ENCODE results near the gene GNG4. TPM values are rescaled to one million over a fixed set of nuclear protein-coding genes. Genes with fewer than 3 reads are reported as not detected.
A peak's percentile ranks its signal among the peaks of the same experiment; 100 is the strongest.

The GNG4 gene
- total RNA-seq: 1 to 10 TPM in 1 of 2 experiments, under 1 TPM in 1; 0.53 to 4.7 TPM

- DNase-seq (no peak), ATAC-seq (peak; percentile 61)
- Mint-ChIP-seq H3K27ac (no peak within 1 kb of the TSS), H3K4me1 (peaks cover 18% of the 10 kb centered on the region), H3K27me3 (peaks cover 78% of the 10 kb centered on the region), H3K4me3 (peak within 1 kb of the TSS; percentile 57), H3K36me3 (peaks cover 8% of the 10 kb centered on the region), H3K9me3 (ENCODE audit: low read depth) (peaks cover 3% of the 10 kb centered on the region)
- CTCF ChIA-PET: no interaction called here
Measured at GRCh38 chr1:235649368-235650163, at the start of gene GNG4. GNG4 (minus strand) TSS chr1:235649784; CDS start chr1:235583838, 65,946 bp downstream.

- DNase-seq: no peak
- CTCF ChIA-PET: interaction anchor here (0.6 to 1.9 kb wide), 2 partner anchors 274 to 292 kb away, joined by 3 to 4 read pairs; no protein-coding TSS in a partner anchor
Measured at GRCh38 chr1:235697508-235697907, 47.9 kb upstream of the GNG4 start.

GRCh38 chr1:235689356-235689755 is 39.8 kb upstream of the GNG4 start:
- Mint-ChIP-seq H3K9me3 (ENCODE audit: low read depth) (no peaks in the 10 kb centered on the region), H3K4me1 (no peaks in the 10 kb centered on the region), H3K4me3 (no peak overlapping the region), H3K36me3 (peaks cover 30% of the 10 kb centered on the region), H3K27ac (no peak overlapping the region), H3K27me3 (no peaks in the 10 kb centered on the region)
- DNase-seq (no peak), ATAC-seq (no peak)
- CTCF ChIA-PET: no interaction called here

More at GRCh38 chr1:235697508-235697907, 47.9 kb upstream of the GNG4 start:
- ATAC-seq: peak; percentile 84
- Mint-ChIP-seq H3K9me3 (ENCODE audit: low read depth) (no peaks in the 10 kb centered on the region), H3K4me3 (no peak overlapping the region), H3K27me3 (no peaks in the 10 kb centered on the region), H3K4me1 (peaks cover 13% of the 10 kb centered on the region), H3K36me3 (peaks cover 51% of the 10 kb centered on the region), H3K27ac (no peak overlapping the region)

GRCh38 chr1:235688096-235688495 is 38.5 kb upstream of the GNG4 start:
- Mint-ChIP-seq H3K27me3 (no peaks in the 10 kb centered on the region), H3K27ac (no peak overlapping the region), H3K36me3 (peaks cover 27% of the 10 kb centered on the region), H3K4me1 (no peaks in the 10 kb centered on the region), H3K9me3 (ENCODE audit: low read depth) (no peaks in the 10 kb centered on the region), H3K4me3 (no peak overlapping the region)
- ATAC-seq (no peak), DNase-seq (no peak)
- CTCF ChIA-PET: no interaction called here

GRCh38 chr1:235683653-235684052 is 34.1 kb upstream of the GNG4 start:
- Mint-ChIP-seq H3K36me3 (peaks cover 27% of the 10 kb centered on the region), H3K27me3 (no peaks in the 10 kb centered on the region), H3K27ac (no peak overlapping the region), H3K9me3 (ENCODE audit: low read depth) (no peaks in the 10 kb centered on the region), H3K4me1 (no peaks in the 10 kb centered on the region), H3K4me3 (no peak overlapping the region)
- DNase-seq (no peak), ATAC-seq (no peak)
- CTCF ChIA-PET: interaction anchor here (1.4 kb wide), 1 partner anchor 12 kb away, joined by 3 read pairs; no protein-coding TSS in a partner anchor

- CTCF ChIA-PET: interaction anchor here (1.4 kb wide), 1 partner anchor 13 kb away, joined by 3 read pairs; no protein-coding TSS in a partner anchor
- no peak overlapping the region for H3K4me3 Mint-ChIP-seq
- no peaks in the 10 kb centered on the region for H3K4me1 Mint-ChIP-seq
- ATAC-seq: no peak
- no peaks in the 10 kb centered on the region for H3K27me3 Mint-ChIP-seq
- H3K36me3 Mint-ChIP-seq: peaks cover 27% of the 10 kb centered on the region
- no peak overlapping the region for H3K27ac Mint-ChIP-seq
- no peak for DNase-seq
- H3K9me3 Mint-ChIP-seq (ENCODE audit: low read depth): no peaks in the 10 kb centered on the region
Measured at GRCh38 chr1:235682216-235682615, 32.6 kb upstream of the GNG4 start.

GRCh38 chr1:235679644-235680043 is 30.1 kb upstream of the GNG4 start:
- Mint-ChIP-seq H3K27me3 (no peaks in the 10 kb centered on the region), H3K4me3 (no peak overlapping the region), H3K36me3 (peaks cover 43% of the 10 kb centered on the region), H3K27ac (no peak overlapping the region), H3K4me1 (peaks cover 4% of the 10 kb centered on the region), H3K9me3 (ENCODE audit: low read depth) (peaks cover 6% of the 10 kb centered on the region)
- ATAC-seq (no peak), DNase-seq (no peak)
- CTCF ChIA-PET: interaction anchor here (1.2 to 1.5 kb wide), 2 partner anchors 21 to 79 kb away, joined by 3 to 4 read pairs; no protein-coding TSS in a partner anchor

GRCh38 chr1:235679005-235679404 is 29.4 kb upstream of the GNG4 start:
- Mint-ChIP-seq H3K4me3 (no peak overlapping the region), H3K4me1 (peaks cover 4% of the 10 kb centered on the region), H3K9me3 (ENCODE audit: low read depth) (peaks cover 6% of the 10 kb centered on the region), H3K27ac (no peak overlapping the region), H3K27me3 (no peaks in the 10 kb centered on the region), H3K36me3 (peaks cover 46% of the 10 kb centered on the region)
- no peak for ATAC-seq
- no peak for DNase-seq
- CTCF ChIA-PET: interaction anchor here (1.1 to 1.5 kb wide), 3 partner anchors 20 to 78 kb away, joined by 3 to 4 read pairs (median 4); no protein-coding TSS in a partner anchor

- Mint-ChIP-seq H3K4me3 (no peak overlapping the region), H3K36me3 (peaks cover 70% of the 10 kb centered on the region), H3K27me3 (no peaks in the 10 kb centered on the region), H3K9me3 (ENCODE audit: low read depth) (peaks cover 20% of the 10 kb centered on the region), H3K4me1 (peaks cover 4% of the 10 kb centered on the region), H3K27ac (peak overlapping the region; percentile 31)
- ATAC-seq: no peak
- DNase-seq: no peak
- CTCF ChIA-PET: no interaction called here
Measured at GRCh38 chr1:235675152-235675890, 25.7 kb upstream of the GNG4 start.

GRCh38 chr1:235673981-235674380 is 24.4 kb upstream of the GNG4 start:
- Mint-ChIP-seq H3K36me3 (peaks cover 79% of the 10 kb centered on the region), H3K27me3 (no peaks in the 10 kb centered on the region), H3K27ac (no peak overlapping the region), H3K9me3 (ENCODE audit: low read depth) (peaks cover 27% of the 10 kb centered on the region), H3K4me3 (no peak overlapping the region), H3K4me1 (peaks cover 4% of the 10 kb centered on the region)
- CTCF ChIA-PET: no interaction called here
- DNase-seq (no peak), ATAC-seq (no peak)

- CTCF ChIA-PET: no interaction called here
Measured at GRCh38 chr1:235671992-235672391, 22.4 kb upstream of the GNG4 start.

GRCh38 chr1:235670157-235670776 is 20.7 kb upstream of the GNG4 start:
- Mint-ChIP-seq H3K27me3 (no peaks in the 10 kb centered on the region), H3K36me3 (peaks cover 69% of the 10 kb centered on the region), H3K4me3 (no peak overlapping the region), H3K27ac (peak overlapping the region; percentile 2), H3K4me1 (peaks cover 6% of the 10 kb centered on the region), H3K9me3 (ENCODE audit: low read depth) (peaks cover 24% of the 10 kb centered on the region)
- CTCF ChIA-PET: no interaction called here
- ATAC-seq (no peak), DNase-seq (no peak)

More at GRCh38 chr1:235671992-235672391, 22.4 kb upstream of the GNG4 start:
- ATAC-seq (no peak), DNase-seq (no peak)
- Mint-ChIP-seq H3K4me3 (no peak overlapping the region), H3K27me3 (no peaks in the 10 kb centered on the region), H3K27ac (peak overlapping the region; percentile 3), H3K9me3 (ENCODE audit: low read depth) (peaks cover 27% of the 10 kb centered on the region), H3K4me1 (peaks cover 5% of the 10 kb centered on the region), H3K36me3 (peaks cover 86% of the 10 kb centered on the region)

- CTCF ChIA-PET: no interaction called here
- peaks cover 2% of the 10 kb centered on the region for H3K4me1 Mint-ChIP-seq
- ATAC-seq (no peak), DNase-seq (no peak)
- no peak overlapping the region for H3K27ac Mint-ChIP-seq
- H3K4me3 Mint-ChIP-seq: no peak overlapping the region
- H3K9me3 Mint-ChIP-seq (ENCODE audit: low read depth): peaks cover 21% of the 10 kb centered on the region
- H3K36me3 Mint-ChIP-seq: peaks cover 63% of the 10 kb centered on the region
- H3K27me3 Mint-ChIP-seq: no peaks in the 10 kb centered on the region
Measured at GRCh38 chr1:235669277-235669676, 19.7 kb upstream of the GNG4 start.

Measured in activated CD8-positive, alpha-beta memory T cell treated with anti-CD3 and anti-CD28 coated beads, Interleukin-2, amount 10 ng/mL, durations not matched to agents 7 days and 5 days (primary cell).